HG03442 (cell line): ENCODE results near the gene MLEC.

ENCODE experiments used
- ATAC-seq: cut with Tn5 transposase; IDR thresholded peaks from one replicate; pipeline ENCODE4 v1.9.1; 2021; ENCODE audit warnings: mild to moderate bottlenecking, moderate library complexity; ENCODE audit not compliant: unreplicated experiment

The MLEC gene

DNA sequence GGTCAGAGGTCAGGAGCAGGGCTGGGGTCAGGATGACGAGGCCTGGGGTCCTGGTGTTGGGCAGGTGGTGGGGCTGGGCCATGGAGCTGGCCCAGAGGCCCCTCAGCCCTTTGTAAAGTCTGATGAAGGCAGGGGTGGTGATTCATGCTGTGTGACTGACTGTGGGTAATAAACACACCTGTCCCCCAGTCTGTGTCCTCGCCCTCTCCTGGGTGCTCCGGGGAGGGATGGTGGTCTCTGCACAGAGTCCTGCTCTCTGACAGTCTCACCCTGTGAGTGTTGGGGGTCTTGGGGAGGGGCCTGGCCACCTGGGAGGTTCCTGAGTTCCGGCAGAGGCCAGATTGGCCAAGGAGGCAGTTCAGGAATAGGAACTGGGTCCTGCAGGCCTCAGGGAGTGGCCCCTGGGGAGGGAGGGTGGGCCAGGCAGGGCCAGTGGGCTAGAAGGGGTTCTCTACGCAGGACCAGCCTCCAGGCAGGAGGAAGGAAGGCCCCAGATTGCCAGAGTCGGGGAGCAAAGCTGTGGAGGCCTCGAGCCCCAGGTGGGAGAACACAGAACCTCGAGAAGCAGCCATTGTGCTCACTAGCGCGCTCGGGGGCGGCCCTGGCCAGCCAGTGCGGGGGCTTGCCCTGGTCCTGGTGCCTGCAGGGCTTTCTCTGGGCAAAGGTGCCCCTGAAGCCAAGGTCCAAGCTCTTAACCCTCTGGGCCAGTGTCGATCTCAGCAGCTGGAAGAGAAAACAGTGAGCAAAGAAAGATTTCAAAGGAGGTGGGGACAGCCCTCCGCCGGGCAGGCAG, 53.1 kb downstream of the MLEC start:
- ATAC-seq, result no peak

DNA sequence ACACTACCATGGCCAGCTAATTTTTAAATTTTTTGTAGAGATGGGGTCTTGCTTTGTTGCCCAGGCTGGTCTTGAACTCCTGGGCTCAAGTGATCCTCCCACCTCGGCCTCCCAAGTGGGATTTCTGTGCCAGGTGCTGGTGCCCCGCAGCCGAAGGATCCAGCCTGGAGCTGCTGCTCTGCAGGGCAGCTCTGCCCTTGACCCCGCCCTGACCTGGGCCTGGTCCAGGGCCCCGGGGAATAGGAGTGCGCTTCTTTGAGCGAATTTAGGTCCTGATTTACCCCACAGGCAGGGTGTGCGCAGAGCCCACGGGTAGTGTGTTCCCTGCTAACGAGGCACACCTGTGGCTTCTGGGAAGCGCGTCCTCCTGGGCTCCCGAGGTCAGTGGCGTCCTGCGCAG, 53.9 kb downstream of the MLEC start:
- no peak for ATAC-seq

DNA sequence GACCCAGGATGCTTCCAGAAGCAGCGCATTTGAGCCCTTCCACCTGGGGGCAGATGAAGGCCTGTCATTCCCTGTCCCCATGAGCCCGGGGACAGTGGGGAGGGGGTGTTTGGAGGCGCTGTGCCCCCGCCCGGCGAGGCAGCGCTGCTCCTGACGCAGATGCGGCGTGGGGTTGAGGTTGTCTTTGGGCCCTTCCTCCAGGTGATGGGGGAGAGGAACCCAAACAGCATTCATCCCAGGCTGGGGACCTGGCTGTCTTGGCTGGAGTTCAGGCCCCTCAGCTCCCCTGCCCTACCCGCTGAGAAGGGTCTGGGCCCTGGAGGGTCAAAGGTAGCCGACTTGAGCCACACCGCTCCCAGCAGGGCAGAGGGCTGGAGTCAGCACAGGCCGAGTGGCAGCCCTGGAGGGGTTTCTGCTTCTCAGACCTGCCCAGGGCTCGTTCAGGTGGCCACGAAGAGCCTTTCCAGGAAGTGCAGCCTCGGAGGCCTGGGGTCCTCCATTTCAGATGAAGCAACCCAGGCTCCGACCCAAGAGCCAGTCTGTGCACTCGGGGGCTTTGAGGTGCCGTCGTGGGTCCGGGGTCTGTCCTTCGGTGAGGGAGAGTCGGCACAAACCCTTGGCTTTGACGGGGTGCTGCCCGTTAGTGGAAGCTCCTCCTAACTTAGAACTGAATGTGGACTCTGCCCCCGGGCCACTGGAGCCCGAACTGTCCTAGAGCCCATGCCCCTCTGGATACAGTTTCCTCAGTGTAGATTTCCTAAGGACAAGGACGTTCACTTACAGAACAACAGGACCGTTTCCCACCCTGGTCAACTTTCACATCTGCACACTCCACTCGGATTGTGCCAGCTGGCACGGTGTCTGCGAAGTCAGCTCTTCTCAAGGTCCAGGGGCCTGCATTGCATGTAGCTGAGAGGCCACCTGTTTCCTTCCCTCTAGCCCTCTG, 54.8 kb downstream of the MLEC start:
- no peak for ATAC-seq

DNA sequence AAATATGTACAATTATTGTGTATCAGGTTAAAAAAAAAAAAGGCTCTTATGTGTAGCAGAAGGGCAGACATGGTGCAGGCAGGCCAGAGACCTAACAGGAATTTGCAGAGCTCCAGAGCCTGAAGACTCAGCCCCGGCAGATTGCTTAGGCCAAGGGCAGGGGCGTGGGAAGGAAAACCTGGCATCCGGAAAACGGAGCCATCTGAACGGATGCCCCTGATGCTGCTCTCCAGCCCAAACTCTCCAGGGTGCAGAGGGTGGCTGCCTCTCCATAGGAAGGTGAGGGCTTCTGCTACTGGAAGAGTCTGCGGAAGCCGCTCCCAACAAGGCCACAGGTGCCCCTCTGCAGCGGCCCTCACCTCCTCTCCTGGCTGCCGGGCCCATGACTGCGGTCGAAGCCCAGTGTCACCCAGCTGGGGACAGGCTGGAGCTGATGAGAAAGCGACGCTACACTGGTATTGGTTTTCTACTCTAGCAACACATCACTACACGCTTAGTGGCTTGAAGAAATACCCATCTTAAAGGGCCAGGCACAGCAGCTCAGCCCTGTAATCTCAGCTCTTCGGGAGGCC, 58.1 kb downstream of the MLEC start:
- no peak for ATAC-seq

DNA sequence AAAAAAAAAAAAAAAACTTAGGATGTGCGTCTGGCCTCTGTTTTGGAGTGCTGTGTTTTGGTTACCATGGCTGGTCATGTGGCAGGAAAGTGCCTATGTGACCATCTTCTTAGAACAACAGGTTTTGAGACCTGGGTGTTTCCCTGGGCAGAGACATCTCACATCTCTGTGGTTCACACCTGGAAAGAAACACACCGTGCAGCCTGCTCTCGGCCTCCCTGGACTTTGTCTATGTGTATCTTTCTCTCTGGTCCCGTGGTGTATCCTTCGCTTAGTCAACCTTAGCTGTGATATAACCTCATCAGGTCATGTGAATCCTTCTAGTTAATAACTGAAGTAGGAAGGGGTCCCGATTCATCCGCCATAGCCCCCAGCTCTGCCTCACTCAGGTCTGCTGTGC, 61.3 kb downstream of the MLEC start:
- ATAC-seq, result no peak

DNA sequence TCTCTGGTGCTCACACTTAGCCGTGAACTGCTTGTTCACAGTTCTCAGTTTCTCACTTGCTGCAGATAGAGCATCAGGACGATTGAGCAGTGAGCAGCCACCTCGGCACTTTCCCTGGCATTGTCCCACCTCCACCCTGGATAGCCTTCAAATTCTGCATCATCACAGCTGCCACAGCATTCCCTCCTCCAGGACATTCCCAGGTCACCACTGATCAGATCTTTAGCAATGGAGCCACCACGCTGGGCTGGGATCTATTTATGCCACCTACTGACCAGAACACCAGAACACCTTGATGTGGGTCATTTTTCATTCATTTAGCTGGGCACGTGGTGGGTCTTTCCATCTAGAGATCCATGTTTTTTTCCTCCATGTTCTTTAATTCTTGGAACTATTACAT, 62.3 kb downstream of the MLEC start:
- ATAC-seq, result no peak

DNA sequence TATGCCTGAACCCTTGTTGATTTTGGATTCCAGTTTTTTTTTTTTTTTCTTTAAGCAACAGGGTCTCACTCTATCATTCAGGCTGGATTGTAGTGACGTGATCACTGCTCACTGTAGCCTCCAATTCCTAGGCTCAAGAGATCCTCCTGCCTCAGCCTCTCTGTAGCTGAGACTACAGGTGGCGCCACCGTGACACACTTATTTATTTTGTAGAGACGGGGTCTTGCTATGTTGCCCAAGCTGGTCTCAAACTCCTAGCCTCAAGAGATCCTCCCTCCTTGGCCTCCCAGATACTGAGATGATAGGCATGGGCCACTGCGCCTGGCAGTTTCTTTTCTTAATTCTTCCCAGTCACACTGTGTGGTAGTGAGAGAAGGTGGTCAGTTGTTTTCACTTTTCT, 63.9 kb downstream of the MLEC start:
- no peak for ATAC-seq

DNA sequence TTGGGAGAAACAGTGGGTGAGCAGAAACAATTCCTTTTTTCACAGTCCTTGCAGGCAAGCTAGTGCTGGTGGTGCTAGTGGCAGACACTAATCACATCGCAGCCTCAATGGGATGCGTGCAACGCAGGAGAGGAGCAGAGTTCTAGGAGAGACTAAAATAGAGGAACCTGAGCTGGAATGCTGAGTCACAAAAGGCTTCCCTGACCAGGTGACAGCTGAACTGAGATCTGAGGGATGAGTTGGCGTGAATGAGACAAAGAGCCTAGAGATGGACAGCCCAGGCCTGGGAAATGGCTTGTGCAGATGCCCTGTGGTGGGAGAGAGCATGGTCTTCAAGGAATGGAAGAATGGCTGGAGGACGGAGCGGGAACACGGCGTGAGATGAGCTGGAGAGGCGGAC, 64.4 kb downstream of the MLEC start:
- ATAC-seq, result no peak
